ENCODE data around the gene LRRC3.

DNA sequence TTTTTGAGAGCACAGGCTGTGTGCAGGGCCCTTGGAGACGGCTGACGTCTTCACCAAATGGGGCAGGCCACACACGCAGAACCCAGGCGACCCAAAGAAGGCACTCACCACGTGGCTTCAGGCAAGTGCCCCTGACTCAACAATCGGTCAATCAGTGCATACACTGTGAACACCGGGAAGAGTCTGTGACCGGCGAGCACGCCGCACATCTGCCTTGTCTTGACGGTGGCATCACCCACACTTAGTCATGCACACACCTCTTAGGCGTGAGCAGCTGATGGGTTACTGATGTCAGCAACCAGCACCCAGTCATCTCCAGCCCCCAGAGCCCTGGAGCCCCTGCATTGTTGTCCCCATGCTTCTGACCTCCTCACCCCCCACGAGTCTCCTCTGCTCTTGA is 4.9 kb upstream of the LRRC3 start:
- TF ChIP-seq POLR2A (IDR thresholded peaks at IDR 0.05; ENCODE audit: low read depth, low read length) (no peak), POLR2AphosphoS5 (IDR thresholded peaks at IDR 0.05; ENCODE audit: insufficient read depth, low read depth, low read length) (no peak), EZH2 (IDR thresholded peaks at IDR 0.05; ENCODE audit: borderline replicate concordance, low read depth, low read length, severe bottlenecking) (no peak), JUN (IDR thresholded peaks at IDR 0.05; ENCODE audit: borderline replicate concordance, insufficient read depth, insufficient read length, low read depth) (no peak), MYC (IDR thresholded peaks at IDR 0.05; ENCODE audit: low read depth, low read length) (no peak), GATA2 (IDR thresholded peaks at IDR 0.05; ENCODE audit: insufficient read depth, insufficient read length, low read depth, low read length) (no peak), FOS (IDR thresholded peaks at IDR 0.05; ENCODE audit: borderline replicate concordance, insufficient read depth, low read length) (no peak)
- TF ChIP-seq, protein P1, sequence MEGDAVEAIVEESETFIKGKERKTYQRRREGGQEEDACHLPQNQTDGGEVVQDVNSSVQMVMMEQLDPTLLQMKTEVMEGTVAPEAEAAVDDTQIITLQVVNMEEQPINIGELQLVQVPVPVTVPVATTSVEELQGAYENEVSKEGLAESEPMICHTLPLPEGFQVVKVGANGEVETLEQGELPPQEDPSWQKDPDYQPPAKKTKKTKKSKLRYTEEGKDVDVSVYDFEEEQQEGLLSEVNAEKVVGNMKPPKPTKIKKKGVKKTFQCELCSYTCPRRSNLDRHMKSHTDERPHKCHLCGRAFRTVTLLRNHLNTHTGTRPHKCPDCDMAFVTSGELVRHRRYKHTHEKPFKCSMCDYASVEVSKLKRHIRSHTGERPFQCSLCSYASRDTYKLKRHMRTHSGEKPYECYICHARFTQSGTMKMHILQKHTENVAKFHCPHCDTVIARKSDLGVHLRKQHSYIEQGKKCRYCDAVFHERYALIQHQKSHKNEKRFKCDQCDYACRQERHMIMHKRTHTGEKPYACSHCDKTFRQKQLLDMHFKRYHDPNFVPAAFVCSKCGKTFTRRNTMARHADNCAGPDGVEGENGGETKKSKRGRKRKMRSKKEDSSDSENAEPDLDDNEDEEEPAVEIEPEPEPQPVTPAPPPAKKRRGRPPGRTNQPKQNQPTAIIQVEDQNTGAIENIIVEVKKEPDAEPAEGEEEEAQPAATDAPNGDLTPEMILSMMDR (IDR thresholded peaks at IDR 0.05; ENCODE audit: extremely low read depth in 1 of 2, insufficient read depth in 1 of 2, low read depth in 1 of 2, low read length in 2 of 2), result no peak
- TF ChIP-seq, protein P2, sequence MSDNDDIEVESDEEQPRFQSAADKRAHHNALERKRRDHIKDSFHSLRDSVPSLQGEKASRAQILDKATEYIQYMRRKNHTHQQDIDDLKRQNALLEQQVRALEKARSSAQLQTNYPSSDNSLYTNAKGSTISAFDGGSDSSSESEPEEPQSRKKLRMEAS (IDR thresholded peaks at IDR 0.05; ENCODE audit: insufficient read depth, insufficient read length), result no peak

Measured in endothelial cell of umbilical vein (primary cell).